ENCODE measurements around the gene DAO. TPM values are rescaled to one million over a fixed set of nuclear protein-coding genes. Genes with fewer than 3 reads are reported as not detected.

Gene DAO
- total RNA-seq, 1 experiment from 2014 or later, result not detected

DNA sequence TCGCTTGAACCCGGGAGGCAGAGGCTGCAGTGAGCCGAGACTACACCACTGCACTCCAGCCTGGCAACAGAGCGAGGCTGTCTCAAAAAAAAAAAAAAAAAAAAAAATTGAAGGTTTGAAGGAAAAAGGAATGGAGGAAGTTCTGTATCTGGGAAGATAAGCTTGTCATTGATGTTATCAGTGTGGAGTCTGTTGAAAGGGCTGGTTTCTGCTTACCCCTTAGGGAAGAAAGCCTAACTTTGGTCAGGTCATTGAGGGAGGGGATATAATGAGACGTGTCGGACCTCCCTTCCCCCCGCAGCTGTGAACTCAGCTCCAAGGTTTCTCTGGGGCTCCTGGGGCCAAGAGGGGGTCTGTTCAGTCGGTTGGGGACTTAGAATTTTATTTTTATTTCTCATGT, 16.4 kb downstream of the DAO start:
- H3K4me1 ChIP-seq (ENCODE audit: insufficient read depth, low read length, poor library complexity, severe bottlenecking), result no peaks in the 10 kb centered on the region
- CTCF ChIA-PET, result no interaction called here

DNA sequence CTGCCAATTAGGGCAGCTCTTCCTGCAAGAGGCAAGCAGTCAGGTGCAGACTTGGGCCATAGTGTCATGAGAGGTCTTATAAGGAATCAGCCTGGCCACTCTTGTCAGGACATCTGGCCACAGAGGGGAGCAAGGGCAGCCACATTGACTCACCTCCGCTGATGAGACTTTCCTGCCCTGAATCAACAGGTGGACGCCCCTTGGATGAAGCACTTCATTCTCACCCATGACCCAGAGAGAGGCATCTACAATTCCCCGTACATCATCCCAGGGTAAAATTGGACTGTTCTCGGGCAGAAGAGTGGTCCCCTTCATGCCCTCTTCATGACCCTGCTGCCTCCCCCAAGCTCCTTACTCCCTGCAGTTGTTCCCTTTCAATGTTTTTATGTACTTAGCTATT, 16.9 kb downstream of the DAO start:
- no TSS peak for BruUV-seq (replicated peaks)

More for the DNA sequence above, 16.4 kb downstream of the DAO start:
- no peak for DNase-seq (ENCODE audit: low spot score)
- H3K4me3 ChIP-seq (ENCODE audit: low read depth, low read length, poor library complexity, severe bottlenecking), result no peak overlapping the region
- no peak for TF ChIP-seq EZH2 (IDR thresholded peaks at IDR 0.05; ENCODE audit: borderline replicate concordance, low read depth, low read length, poor library complexity, severe bottlenecking)
- no peak for TF ChIP-seq CTCF (conservative IDR thresholded peaks at IDR 0.05; ENCODE audit: low read depth, low read length)
- no peaks in the 10 kb centered on the region for H3K36me3 ChIP-seq (ENCODE audit: insufficient read depth, low read length, poor library complexity, severe bottlenecking)
- BruUV-seq (replicated peaks), result no TSS peak
- peaks cover 3% of the 10 kb centered on the region for H3K27me3 ChIP-seq (replicated peaks; ENCODE audit: insufficient read depth, low read depth, low read length, poor library complexity)
- intact Hi-C loops (cut with micrococcal nuclease; ENCODE audit: unreplicated experiment), result no loop called here
- no peak overlapping the region for H3K27ac ChIP-seq (ENCODE audit: low read depth, low read length, poor library complexity, severe bottlenecking)
- POLR2A ChIA-PET (ENCODE audit: low non-redundant PET), result no interaction called here
- no peaks in the 10 kb centered on the region for H3K9me3 ChIP-seq (ENCODE audit: low read depth, low read length, poor library complexity, severe bottlenecking)

DNA sequence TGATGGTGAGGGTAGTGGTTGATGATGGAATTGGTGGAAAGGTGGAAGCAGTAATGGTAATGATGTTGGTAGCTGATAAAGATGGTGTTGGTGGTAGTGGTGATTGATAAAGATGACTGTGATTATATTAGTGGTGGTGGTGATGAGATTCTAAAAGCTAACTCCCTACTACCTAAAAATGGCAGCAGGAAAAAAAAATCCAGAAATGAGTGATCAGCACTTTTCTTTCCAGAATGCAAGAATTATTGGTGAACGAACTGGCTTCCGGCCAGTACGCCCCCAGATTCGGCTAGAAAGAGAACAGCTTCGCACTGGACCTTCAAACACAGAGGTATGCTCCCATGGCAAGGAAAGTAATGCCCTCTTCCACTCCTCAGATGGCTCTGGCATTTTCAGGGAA, 19.3 kb downstream of the DAO start:
- Histone ChIP-seq H3K4me1 (ENCODE audit: insufficient read depth, low read length, poor library complexity, severe bottlenecking) (no peaks in the 10 kb centered on the region), H3K27me3 (replicated peaks; ENCODE audit: insufficient read depth, low read depth, low read length, poor library complexity) (peaks cover 3% of the 10 kb centered on the region), H3K9me3 (ENCODE audit: low read depth, low read length, poor library complexity, severe bottlenecking) (no peaks in the 10 kb centered on the region), H3K36me3 (ENCODE audit: insufficient read depth, low read length, poor library complexity, severe bottlenecking) (no peaks in the 10 kb centered on the region), H3K4me3 (ENCODE audit: low read depth, low read length, poor library complexity, severe bottlenecking) (no peak overlapping the region), H3K27ac (ENCODE audit: low read depth, low read length, poor library complexity, severe bottlenecking) (no peak overlapping the region)
- BruUV-seq (replicated peaks), result no TSS peak
- CTCF ChIA-PET, result no interaction called here
- DNase-seq (ENCODE audit: low spot score), result no peak
- POLR2A ChIA-PET (ENCODE audit: low non-redundant PET), result no interaction called here
- intact Hi-C loops (cut with micrococcal nuclease; ENCODE audit: unreplicated experiment), result no loop called here
- TF ChIP-seq CTCF (conservative IDR thresholded peaks at IDR 0.05; ENCODE audit: low read depth, low read length) (no peak), EZH2 (IDR thresholded peaks at IDR 0.05; ENCODE audit: borderline replicate concordance, low read depth, low read length, poor library complexity, severe bottlenecking) (no peak)

More for the DNA sequence above, 16.9 kb downstream of the DAO start:
- intact Hi-C loops (cut with micrococcal nuclease; ENCODE audit: unreplicated experiment), result no loop called here
- no peak overlapping the region for H3K27ac ChIP-seq (ENCODE audit: low read depth, low read length, poor library complexity, severe bottlenecking)
- H3K4me3 ChIP-seq (ENCODE audit: low read depth, low read length, poor library complexity, severe bottlenecking), result no peak overlapping the region
- TF ChIP-seq EZH2 (IDR thresholded peaks at IDR 0.05; ENCODE audit: borderline replicate concordance, low read depth, low read length, poor library complexity, severe bottlenecking) (no peak), CTCF (conservative IDR thresholded peaks at IDR 0.05; ENCODE audit: low read depth, low read length) (no peak)
- no peak for DNase-seq (ENCODE audit: low spot score)
- H3K4me1 ChIP-seq (ENCODE audit: insufficient read depth, low read length, poor library complexity, severe bottlenecking), result no peaks in the 10 kb centered on the region
- H3K27me3 ChIP-seq (replicated peaks; ENCODE audit: insufficient read depth, low read depth, low read length, poor library complexity), result peaks cover 3% of the 10 kb centered on the region
- H3K9me3 ChIP-seq (ENCODE audit: low read depth, low read length, poor library complexity, severe bottlenecking), result no peaks in the 10 kb centered on the region
- POLR2A ChIA-PET (ENCODE audit: low non-redundant PET), result no interaction called here
- no peaks in the 10 kb centered on the region for H3K36me3 ChIP-seq (ENCODE audit: insufficient read depth, low read length, poor library complexity, severe bottlenecking)
- CTCF ChIA-PET, result no interaction called here
